Lung (tissue), 12 donors: ENCODE measurements around the gene FAM168A. TPM values are rescaled to one million over a fixed set of nuclear protein-coding genes. Genes with fewer than 3 reads are reported as not detected.

Experiments used
- ATAC-seq: fragments of 200-7000 bp; cut with Tn5 transposase; one replicate; pipeline ENCODE4 v1.9.1; 2020; ENCODE audit warnings: moderate number of reproducible peaks; ENCODE audit not compliant: insufficient read depth, low FRiP score
- DNase-seq, 3 donors: peaks; one replicate each; pipeline ENCODE4 v3.0.0-alpha.2; 2013 to 2017
- H3K27ac ChIP-seq, 2 donors: one replicate each; pipeline ENCODE4 v1.5.1; 2013; ENCODE audit warnings: mild to moderate bottlenecking in 2 of 2, moderate library complexity in 2 of 2, control low read depth in 1 of 2, inconsistent platforms in 1 of 2, low read depth in 1 of 2, low read length in 1 of 2
- H3K27me3 ChIP-seq, 3 donors: one replicate each; pipeline ENCODE4 v1.5.1; 2013; ENCODE audit warnings: low read length in 2 of 3; ENCODE audit not compliant: control insufficient read depth in 3 of 3, insufficient read depth in 3 of 3
- H3K36me3 ChIP-seq, 4 donors: one replicate each; pipeline ENCODE4 v1.5.1; 2013; ENCODE audit warnings: low read length in 4 of 4, mild to moderate bottlenecking in 1 of 4, moderate library complexity in 1 of 4; ENCODE audit not compliant: control insufficient read depth in 4 of 4, insufficient read depth in 4 of 4
- H3K4me1 ChIP-seq, 5 donors: one replicate each; pipeline ENCODE4 v1.5.1; 2013; ENCODE audit warnings: low read length in 5 of 5, mild to moderate bottlenecking in 2 of 5, moderate library complexity in 1 of 5; ENCODE audit not compliant: control insufficient read depth in 5 of 5, insufficient read depth in 5 of 5
- H3K4me3 ChIP-seq: one replicate; pipeline ENCODE4 v1.5.1; 2013; ENCODE audit warnings: mild to moderate bottlenecking, control low read depth, moderate library complexity
- H3K9ac ChIP-seq, 2 donors: one replicate each; pipeline ENCODE4 v1.5.1; 2013; ENCODE audit warnings: low read length in 2 of 2, control low read depth in 1 of 2; ENCODE audit not compliant: insufficient read depth in 1 of 2
- H3K9me3 ChIP-seq, 4 donors: one replicate each; pipeline ENCODE4 v1.5.1; 2013; ENCODE audit warnings: low read length in 3 of 4, mild to moderate bottlenecking in 1 of 4, moderate library complexity in 1 of 4; ENCODE audit not compliant: control insufficient read depth in 4 of 4, insufficient read depth in 3 of 4
- CTCF ChIP-seq: IDR thresholded peaks from 2 replicates; pipeline ENCODE4 v1.5.1; 2012; ENCODE audit warnings: mild to moderate bottlenecking; ENCODE audit errors: control extremely low read depth, extremely low read depth
- WGBS, 2 donors: extraction: QIAGEN DNeasy Blood & Tissue Kit; methylation state at CpG; one replicate each; pipeline ENCODE4 v1.1.7; 2013; 5-methylcytosine and 5-hydroxymethylcytosine counted together
- polyA plus RNA-seq, 2 donors: library from polyadenylated mRNA; stranded (reverse); fragments of 200-250 nt; gene quantifications; one replicate each; pipeline ENCODE4 v1.2.1, GENCODE V29; 2013
- total RNA-seq, 2 donors: library from RNA; depleted of rRNA in 1 of 2; stranded (reverse); fragments of >200 nt in 1 of 2; gene quantifications; one replicate each; pipeline ENCODE4 v1.2.1, GENCODE V29; 2014 to 2021
- donor health status: control.
- donor health status: control.
- donor health status: Bipolar disorder and iron deficiency.
- donor health status: healthy.
- donor health status: DM: yes; HTN: yes; CAD: no.

Gene FAM168A
- total and polyA plus RNA-seq, 4 donors: 6.7 to 25.5 (median 17.1) TPM

DNA sequence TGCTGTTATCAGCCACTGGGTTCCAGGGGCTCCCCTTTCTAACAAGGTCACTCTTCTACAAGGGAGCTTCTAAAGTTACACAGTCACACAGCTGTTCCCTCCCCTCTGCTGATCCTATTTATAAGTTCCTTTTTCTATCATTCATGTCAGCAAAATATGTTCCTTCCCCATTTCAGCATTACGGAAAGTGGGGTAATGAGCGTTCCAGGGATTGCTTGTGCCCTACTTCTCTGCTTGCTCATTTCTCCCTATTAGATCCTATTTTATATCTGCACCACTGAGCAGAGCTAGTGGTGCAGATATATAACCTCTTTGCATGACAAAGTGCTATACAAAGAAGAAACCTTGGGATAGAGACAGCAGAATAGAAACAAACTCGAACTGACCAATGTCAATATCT lies 25.8 kb upstream of the FAM168A start:
- WGBS, 2 donors: 31 to 32% methylated on average over 3 of the region's 3 CpGs
- Histone ChIP-seq H3K27ac (peak overlapping the region in 1 of 2 donors; percentile 25), H3K4me3 (no peak overlapping the region), H3K36me3 (no peaks in the 10 kb centered on the region), H3K9ac (no peak overlapping the region), H3K9me3 (no peaks in the 10 kb centered on the region), H3K27me3 (peaks cover 0 to 5% (median 0%) of the 10 kb centered on the region in 3 donors), H3K4me1 (no peaks in the 10 kb centered on the region)
- no peak for TF ChIP-seq CTCF
- DNase-seq (peak in 1 of 3 donors; percentile 14), ATAC-seq (peak; percentile 42)

DNA sequence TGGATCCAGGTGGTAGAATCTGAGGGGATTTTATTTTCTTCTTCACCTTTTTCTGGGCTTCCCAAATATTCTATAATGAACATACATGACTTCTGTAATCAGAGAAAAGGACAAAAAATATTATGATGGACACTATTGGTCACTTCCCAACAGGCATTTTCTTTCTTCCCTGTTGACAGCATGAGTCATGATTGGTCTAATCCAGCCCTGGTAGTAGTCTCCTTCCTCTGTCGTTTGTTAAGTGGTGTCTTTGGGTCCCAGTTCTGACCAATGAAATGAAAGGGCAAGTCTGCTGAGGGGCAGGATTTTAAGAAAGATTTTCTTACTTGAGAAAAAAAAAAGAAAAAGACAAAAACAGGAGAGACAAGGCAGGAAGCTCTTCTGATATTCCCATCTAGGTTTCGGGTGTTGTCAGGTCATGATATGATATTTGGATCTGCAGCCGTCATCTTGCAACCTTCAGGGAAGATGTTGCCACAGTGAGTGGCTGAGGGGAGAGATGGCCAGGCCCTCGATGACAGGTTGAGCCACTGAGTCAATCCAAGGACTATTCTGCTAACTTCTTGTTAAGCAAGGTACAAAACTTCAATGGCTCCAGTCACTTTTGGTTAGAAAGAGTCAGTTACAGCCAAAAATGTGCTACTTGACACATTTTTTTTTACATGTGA lies 25.1 kb upstream of the FAM168A start:
- ATAC-seq (no peak), DNase-seq (no peak)
- H3K27me3 ChIP-seq: peaks cover 0 to 3% (median 0%) of the 10 kb centered on the region in 3 donors
- no peak overlapping the region for H3K9ac ChIP-seq
- no peaks in the 10 kb centered on the region for H3K4me1 ChIP-seq
- H3K4me3 ChIP-seq: no peak overlapping the region
- no peaks in the 10 kb centered on the region for H3K36me3 ChIP-seq
- TF ChIP-seq CTCF: no peak
- 40 to 53% methylated on average over 4 of the region's 4 CpGs for WGBS, 2 donors
- peak overlapping the region in 1 of 2 donors; percentile 25 for H3K27ac ChIP-seq
- no peaks in the 10 kb centered on the region for H3K9me3 ChIP-seq

- Histone ChIP-seq H3K27ac (no peak overlapping the region), H3K4me1 (no peaks in the 10 kb centered on the region), H3K4me3 (no peak overlapping the region), H3K36me3 (no peaks in the 10 kb centered on the region), H3K9me3 (no peaks in the 10 kb centered on the region), H3K27me3 (no peaks in the 10 kb centered on the region), H3K9ac (no peak overlapping the region)
- ATAC-seq (no peak), DNase-seq (no peak)
- no peak for TF ChIP-seq CTCF
Measured at GRCh38 chr11:73614591-73614990, 16.7 kb upstream of the FAM168A start.
